ENCODE results near the gene CD36.

DNA sequence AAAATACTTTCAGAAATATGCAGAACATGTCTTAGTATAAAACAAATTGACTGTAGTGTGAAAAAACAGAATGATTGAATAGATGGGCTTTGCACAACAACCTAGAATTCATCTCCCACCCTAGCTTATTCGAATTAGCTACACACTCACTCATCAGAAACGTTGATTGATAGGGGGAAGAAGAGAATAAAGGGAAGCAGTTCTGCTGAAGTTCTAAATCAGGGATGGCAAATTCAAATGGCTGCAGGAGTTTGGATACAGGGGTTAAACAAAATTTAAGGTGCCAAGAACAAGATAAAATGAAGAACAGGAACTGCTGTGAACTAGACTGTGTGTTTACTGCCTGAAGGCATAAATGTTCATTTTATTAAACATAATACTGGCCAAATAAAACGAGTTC, 9.0 kb downstream of the CD36 start:
- no peak for TF ChIP-seq CTCF (IDR thresholded peaks at IDR 0.05; ENCODE audit: low read length)
- no peak for TF ChIP-seq EZH2phosphoT487 (IDR thresholded peaks at IDR 0.05; ENCODE audit: low read length)
- TF ChIP-seq EZH2 (optimal IDR thresholded peaks at IDR 0.05; ENCODE audit: low read depth, low read length) = no peak

Measured in MM.1S (cell line).